ENCODE measurements around the gene ATP6V0A1.
"Not testable (repeated sequence)": the region's sequence is repeated elsewhere in the genome, so short reads cannot be mapped to it uniquely, and the experiment has no call there.

ATP6V0A1 gene

GRCh38 chr17:42414704-42415409 lies 43.8 kb upstream of the ATP6V0A1 start:
- H3K9me3 ChIP-seq (ENCODE audit: insufficient read depth, low read depth, low read length): no peaks in the 10 kb centered on the region
- no peaks in the 10 kb centered on the region for H4K20me1 ChIP-seq (ENCODE audit: insufficient read depth, low read length, poor library complexity, severe bottlenecking)
- no peaks in the 10 kb centered on the region for H3K27me3 ChIP-seq (ENCODE audit: insufficient read depth, low read length, poor library complexity, severe bottlenecking)
- H2AFZ ChIP-seq (ENCODE audit: low read length): peak overlapping the region; percentile 27
- H3F3A ChIP-seq (ENCODE audit: low read depth): no peaks in the 10 kb centered on the region
- no peaks in the 10 kb centered on the region for H3K9me2 ChIP-seq (replicated peaks; ENCODE audit: low read depth, low read length)
- peaks cover 13% of the 10 kb centered on the region for H3K4me1 ChIP-seq (ENCODE audit: insufficient read depth, low read length, poor library complexity, severe bottlenecking)
- H3K9ac ChIP-seq (ENCODE audit: low read depth, low read length, poor library complexity, severe bottlenecking): peak overlapping the region; percentile 65
- no peaks in the 10 kb centered on the region for H3K36me3 ChIP-seq (ENCODE audit: insufficient read depth, low read length)
- peak overlapping the region; percentile 58 for H3K4me3 ChIP-seq (ENCODE audit: low read length, poor library complexity, severe bottlenecking)
- H3K4me2 ChIP-seq (ENCODE audit: low read depth, low read length, poor library complexity, severe bottlenecking): peak overlapping the region; percentile 55
- TF ChIP-seq EZH2phosphoT487 (IDR thresholded peaks at IDR 0.05; ENCODE audit: borderline replicate concordance) (no peak), CTCF (conservative IDR thresholded peaks at IDR 0.05; ENCODE audit: low read length) (no peak)
- H3K79me2 ChIP-seq (ENCODE audit: insufficient read depth, low read length): no peaks in the 10 kb centered on the region

GRCh38 chr17:42417981-42418380 lies 40.7 kb upstream of the ATP6V0A1 start:
- peaks cover 13% of the 10 kb centered on the region for H3K4me1 ChIP-seq (ENCODE audit: insufficient read depth, low read length, poor library complexity, severe bottlenecking)
- not testable (repeated sequence) for H3K4me2 ChIP-seq (ENCODE audit: low read depth, low read length, poor library complexity, severe bottlenecking); H3K79me2 ChIP-seq (ENCODE audit: insufficient read depth, low read length); H3K36me3 ChIP-seq (ENCODE audit: insufficient read depth, low read length); H3K27me3 ChIP-seq (ENCODE audit: insufficient read depth, low read length, poor library complexity, severe bottlenecking); H3K4me3 ChIP-seq (ENCODE audit: low read length, poor library complexity, severe bottlenecking); H3K9me2 ChIP-seq (replicated peaks; ENCODE audit: low read depth, low read length); H2AFZ ChIP-seq (ENCODE audit: low read length); H3F3A ChIP-seq (ENCODE audit: low read depth); H3K9me3 ChIP-seq (ENCODE audit: insufficient read depth, low read depth, low read length); H3K9ac ChIP-seq (ENCODE audit: low read depth, low read length, poor library complexity, severe bottlenecking); H4K20me1 ChIP-seq (ENCODE audit: insufficient read depth, low read length, poor library complexity, severe bottlenecking)

GRCh38 chr17:42421136-42421506 lies 37.6 kb upstream of the ATP6V0A1 start:
- H3K9me2 ChIP-seq (replicated peaks; ENCODE audit: low read depth, low read length): no peaks in the 10 kb centered on the region
- no peaks in the 10 kb centered on the region for H3K4me1 ChIP-seq (ENCODE audit: insufficient read depth, low read length, poor library complexity, severe bottlenecking)
- TF ChIP-seq CTCF (conservative IDR thresholded peaks at IDR 0.05; ENCODE audit: low read length) (no peak), EZH2phosphoT487 (IDR thresholded peaks at IDR 0.05; ENCODE audit: borderline replicate concordance) (no peak)
- no peak overlapping the region for H3K9ac ChIP-seq (ENCODE audit: low read depth, low read length, poor library complexity, severe bottlenecking)
- no peaks in the 10 kb centered on the region for H3K36me3 ChIP-seq (ENCODE audit: insufficient read depth, low read length)
- H3K4me2 ChIP-seq (ENCODE audit: low read depth, low read length, poor library complexity, severe bottlenecking): no peak overlapping the region
- no peak overlapping the region for H3K4me3 ChIP-seq (ENCODE audit: low read length, poor library complexity, severe bottlenecking)
- no peaks in the 10 kb centered on the region for H3F3A ChIP-seq (ENCODE audit: low read depth)
- H3K9me3 ChIP-seq (ENCODE audit: insufficient read depth, low read depth, low read length): no peaks in the 10 kb centered on the region
- H4K20me1 ChIP-seq (ENCODE audit: insufficient read depth, low read length, poor library complexity, severe bottlenecking): no peaks in the 10 kb centered on the region
- no peak overlapping the region for H2AFZ ChIP-seq (ENCODE audit: low read length)
- no peaks in the 10 kb centered on the region for H3K79me2 ChIP-seq (ENCODE audit: insufficient read depth, low read length)
- H3K27me3 ChIP-seq (ENCODE audit: insufficient read depth, low read length, poor library complexity, severe bottlenecking): no peaks in the 10 kb centered on the region
